ENCODE data around the gene PTTG1.

DNA sequence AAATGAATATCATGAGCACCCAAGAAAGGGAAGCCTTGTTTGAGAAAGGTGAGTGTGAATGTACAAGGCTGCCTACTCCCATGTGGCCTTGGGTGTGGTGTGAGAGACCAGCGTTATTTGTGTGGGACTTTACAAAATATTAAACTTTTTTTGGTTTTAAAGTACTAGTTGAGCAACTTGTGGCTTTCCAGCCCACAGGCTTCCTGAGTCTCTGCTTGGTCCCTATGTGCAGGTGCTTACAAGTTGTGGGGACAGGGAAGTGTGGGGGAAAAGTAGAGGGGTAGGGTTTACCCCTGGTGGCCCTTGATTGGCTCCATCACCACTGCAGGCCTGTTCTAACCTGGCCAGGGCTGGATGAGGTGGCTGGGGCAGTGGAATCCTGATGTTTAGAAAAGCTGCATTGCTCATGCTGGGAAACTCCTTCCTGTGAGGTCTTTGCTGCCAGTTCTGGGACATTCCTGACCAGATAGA, 19.7 kb downstream of the PTTG1 start:
- TF ChIP-seq POLR2A (IDR thresholded peaks at IDR 0.05) = no peak
- TF ChIP-seq, protein P1, sequence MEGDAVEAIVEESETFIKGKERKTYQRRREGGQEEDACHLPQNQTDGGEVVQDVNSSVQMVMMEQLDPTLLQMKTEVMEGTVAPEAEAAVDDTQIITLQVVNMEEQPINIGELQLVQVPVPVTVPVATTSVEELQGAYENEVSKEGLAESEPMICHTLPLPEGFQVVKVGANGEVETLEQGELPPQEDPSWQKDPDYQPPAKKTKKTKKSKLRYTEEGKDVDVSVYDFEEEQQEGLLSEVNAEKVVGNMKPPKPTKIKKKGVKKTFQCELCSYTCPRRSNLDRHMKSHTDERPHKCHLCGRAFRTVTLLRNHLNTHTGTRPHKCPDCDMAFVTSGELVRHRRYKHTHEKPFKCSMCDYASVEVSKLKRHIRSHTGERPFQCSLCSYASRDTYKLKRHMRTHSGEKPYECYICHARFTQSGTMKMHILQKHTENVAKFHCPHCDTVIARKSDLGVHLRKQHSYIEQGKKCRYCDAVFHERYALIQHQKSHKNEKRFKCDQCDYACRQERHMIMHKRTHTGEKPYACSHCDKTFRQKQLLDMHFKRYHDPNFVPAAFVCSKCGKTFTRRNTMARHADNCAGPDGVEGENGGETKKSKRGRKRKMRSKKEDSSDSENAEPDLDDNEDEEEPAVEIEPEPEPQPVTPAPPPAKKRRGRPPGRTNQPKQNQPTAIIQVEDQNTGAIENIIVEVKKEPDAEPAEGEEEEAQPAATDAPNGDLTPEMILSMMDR (IDR thresholded peaks at IDR 0.05) = no peak
